Activated CD4-positive, alpha-beta T cell treated with anti-CD3 and anti-CD28 coated beads, Interleukin-2, amount 50 U/mL, for 4 hours (primary cell): ENCODE measurements around the gene N4BP2L2.
A peak's percentile ranks its signal among the peaks of the same experiment; 100 is the strongest.
"Not testable (repeated sequence)": the region's sequence is repeated elsewhere in the genome, so short reads cannot be mapped to it uniquely, and the experiment has no call there.

Source experiments
- DNase-seq, 2 experiments: peaks; one replicate each; pipeline ENCODE4 v3.0.0-alpha.2; 2020

The N4BP2L2 gene

GRCh38 chr13:32538621-32539246, at the start of gene N4BP2L2:
Gene N4BP2L2 (minus strand): TSS chr13:32538795. CDS start chr13:32537027, 1,768 bp downstream.
- peak; percentile 87 for DNase-seq

- no peak for DNase-seq
Measured at GRCh38 chr13:32587811-32588170, 49.2 kb upstream of the N4BP2L2 start.

- DNase-seq, result peak; percentile 40 to 42
Measured at GRCh38 chr13:32587011-32587810, 48.6 kb upstream of the N4BP2L2 start.

GRCh38 chr13:32586080-32586900, 47.7 kb upstream of the N4BP2L2 start, which contains the start of gene PDS5B:
Gene PDS5B (plus strand): TSS chr13:32586452. CDS start chr13:32648773, 62,321 bp downstream.
- peak; percentile 89 to 93 for DNase-seq

- no peak for DNase-seq
Measured at GRCh38 chr13:32585550-32586079, 47.0 kb upstream of the N4BP2L2 start.

- DNase-seq, result no peak
Measured at GRCh38 chr13:32582991-32583390, 44.4 kb upstream of the N4BP2L2 start.

- no peak for DNase-seq
Measured at GRCh38 chr13:32582281-32582680, 43.7 kb upstream of the N4BP2L2 start.

GRCh38 chr13:32581177-32581786, 42.7 kb upstream of the N4BP2L2 start:
- DNase-seq, result no peak

- DNase-seq, result no peak
Measured at GRCh38 chr13:32577032-32577431, 38.4 kb upstream of the N4BP2L2 start.

GRCh38 chr13:32575687-32576086, 37.1 kb upstream of the N4BP2L2 start:
- DNase-seq, result not testable (repeated sequence)

GRCh38 chr13:32560842-32561241, 22.2 kb upstream of the N4BP2L2 start:
- DNase-seq, result not testable (repeated sequence)

- DNase-seq, result no peak
Measured at GRCh38 chr13:32555613-32556012, 17.0 kb upstream of the N4BP2L2 start.

GRCh38 chr13:32553720-32554119, 15.1 kb upstream of the N4BP2L2 start:
- DNase-seq, result no peak

- no peak for DNase-seq
Measured at GRCh38 chr13:32549788-32550187, 11.2 kb upstream of the N4BP2L2 start.

GRCh38 chr13:32548837-32549236, 10.2 kb upstream of the N4BP2L2 start:
- DNase-seq, result no peak

- no peak for DNase-seq
Measured at GRCh38 chr13:32545083-32545482, 6.5 kb upstream of the N4BP2L2 start.

GRCh38 chr13:32542221-32542620, 3.6 kb upstream of the N4BP2L2 start:
- DNase-seq, result no peak

- DNase-seq, result no peak
Measured at GRCh38 chr13:32538143-32538620, 413 bp downstream of the N4BP2L2 start.

- peak; percentile 13 to 18 for DNase-seq
Measured at GRCh38 chr13:32537580-32538142, 934 bp downstream of the N4BP2L2 start.

GRCh38 chr13:32535748-32536147, 2.8 kb downstream of the N4BP2L2 start:
- no peak for DNase-seq

- no peak for DNase-seq
Measured at GRCh38 chr13:32535115-32535514, 3.5 kb downstream of the N4BP2L2 start.

GRCh38 chr13:32530841-32531253, 7.7 kb downstream of the N4BP2L2 start:
- DNase-seq, result no peak
